GM12878 (cell line): ENCODE results near the gene SLC47A2. TPM values are rescaled to one million over a fixed set of nuclear protein-coding genes. Genes with fewer than 3 reads are reported as not detected.

ENCODE experiments used
- ATAC-seq: fragments of 200-7000 bp; cut with Tn5 transposase; 3 replicates; pipeline ENCODE4 v1.9.1; 2020; ENCODE audit warnings: mild to moderate bottlenecking, moderate library complexity
- BruUV-seq: library from RNA; stranded (reverse); fragments of 400-500 nt; replicated peaks from 2 replicates; lab custom pipeline; 2021; lab: Mats Ljungman, UMichigan
- CTCF ChIA-PET: fragments of 300-600 bp; sonication (Branson Sonifier 250); formaldehyde crosslinking; extraction: SDS; loops from one replicate; lab custom pipeline; 2021; ENCODE audit warnings: inconsistent platforms; lab: Yijun Ruan, JAX
- POLR2A ChIA-PET: fragments of 350-600 bp; formaldehyde crosslinking; extraction: SDS; loops from one replicate; lab custom pipeline; 2021; ENCODE audit warnings: inconsistent platforms; lab: Charles Lee
- RAD21 ChIA-PET: fragments of 300-600 bp; sonication (Branson Sonifier 250); formaldehyde crosslinking; loops from one replicate; lab custom pipeline; 2023; ENCODE audit warnings: antibody characterized with exemption; ENCODE audit not compliant: unreplicated experiment; lab: Charles Lee
- SMC1A ChIA-PET: fragments of 300-600 bp; sonication (Branson Sonifier 250); formaldehyde crosslinking; loops from one replicate; lab custom pipeline; 2023; ENCODE audit not compliant: unreplicated experiment, uncharacterized antibody; lab: Charles Lee
- DNase-seq: peaks from one replicate; pipeline ENCODE4 v3.0.0-alpha.2; 2011; ENCODE audit warnings: low read depth, low spot score
- FAIRE-seq: peaks from 3 replicates; lab custom pipeline; 2011; peaks lifted over from hg19 to GRCh38; lab: Jason Lieb, UNC
- H2AFZ ChIP-seq: 2 replicates; pipeline ENCODE4 v1.6.0; 2011; ENCODE audit warnings: low read depth, low read length, control low read depth; ENCODE audit not compliant: control insufficient read depth
- H3K27ac ChIP-seq: 2 replicates; pipeline ENCODE4 v1.5.1; 2011; ENCODE audit warnings: control low read depth; ENCODE audit not compliant: control insufficient read depth, insufficient read depth
- H3K27me3 ChIP-seq, 2 experiments: replicated peaks in 1 of 2; 2 replicates each; pipeline versions ENCODE4 v1.6.0 to v1.6.1; 2011; ENCODE audit warnings: low read length in 1 of 2; ENCODE audit not compliant: control insufficient read depth in 2 of 2, insufficient read depth in 2 of 2
- H3K36me3 ChIP-seq, 2 experiments: 2 replicates each; pipeline ENCODE4 v1.5.1; 2011; ENCODE audit warnings: low read length in 1 of 2; ENCODE audit not compliant: control insufficient read depth in 2 of 2, insufficient read depth in 2 of 2
- H3K4me1 ChIP-seq: 2 replicates; pipeline ENCODE4 v1.6.1; 2011; ENCODE audit warnings: mild to moderate bottlenecking, low read length, moderate library complexity, mixed read lengths; ENCODE audit not compliant: control insufficient read depth, insufficient read depth
- H3K4me2 ChIP-seq: 2 replicates; pipeline ENCODE4 v1.6.0; 2011; ENCODE audit warnings: control low read depth; ENCODE audit not compliant: control insufficient read depth, insufficient read depth
- H3K4me3 ChIP-seq: fragments of 200-600 bp; sonication (generic); 2 replicates; pipeline ENCODE4 v1.5.1; 2016
- H3K79me2 ChIP-seq: 2 replicates; pipeline ENCODE4 v1.6.0; 2011; ENCODE audit warnings: low read length; ENCODE audit not compliant: control insufficient read depth, insufficient read depth
- H3K9ac ChIP-seq: 2 replicates; pipeline ENCODE4 v1.8.0; 2011; ENCODE audit warnings: low read length, control low read depth, mixed read lengths; ENCODE audit not compliant: control insufficient read depth, insufficient read depth
- H3K9me3 ChIP-seq: replicated peaks from 3 replicates; pipeline ENCODE4 v1.5.1; 2011; ENCODE audit warnings: mild to moderate bottlenecking, low read length; ENCODE audit not compliant: control insufficient read depth, insufficient read depth
- H4K20me1 ChIP-seq: 2 replicates; pipeline ENCODE4 v1.6.0; 2011; ENCODE audit not compliant: control insufficient read depth, insufficient read depth
- BCL3 ChIP-seq: IDR thresholded peaks from 2 replicates; pipeline ENCODE4 v1.6.1; 2011; ENCODE audit warnings: borderline replicate concordance, low read depth, mild to moderate bottlenecking, moderate library complexity, low read length; ENCODE audit not compliant: insufficient read depth, poor library complexity, severe bottlenecking
- CEBPZ ChIP-seq: fragments of 150-350 bp; IDR thresholded peaks from 2 replicates; pipeline ENCODE4 v1.6.1; 2016; ENCODE audit warnings: low read depth, low read length
- MYC ChIP-seq: IDR thresholded peaks from 2 replicates; pipeline ENCODE4 v1.6.1; 2011; ENCODE audit warnings: mild to moderate bottlenecking, low read length, moderate library complexity, inconsistent platforms; ENCODE audit not compliant: insufficient read depth, insufficient replicate concordance, insufficient read length, severe bottlenecking
- NFYA ChIP-seq: IDR thresholded peaks from 2 replicates; pipeline ENCODE4 v1.6.1; 2011; ENCODE audit warnings: low read depth, mild to moderate bottlenecking, low read length, improper control_type of control experiment, borderline replicate concordance
- NR2C2 ChIP-seq: IDR thresholded peaks from 2 replicates; pipeline ENCODE4 v1.6.1; 2011; ENCODE audit warnings: borderline replicate concordance, low read depth; ENCODE audit not compliant: control insufficient read depth, insufficient read length
- NRF1 ChIP-seq: conservative IDR thresholded peaks from 2 replicates; pipeline ENCODE4 v1.6.1; 2011; ENCODE audit warnings: mild to moderate bottlenecking, low read depth, low read length, improper control_type of control experiment
- SMAD5 ChIP-seq: IDR thresholded peaks from 2 replicates; pipeline ENCODE4 v1.6.1; 2016; ENCODE audit warnings: antibody characterized with exemption, low read depth
- SREBF1 ChIP-seq: IDR thresholded peaks from 2 replicates; pipeline ENCODE4 v1.6.1; 2012; ENCODE audit warnings: mild to moderate bottlenecking, low read length
- STAT1 ChIP-seq: fragments of 450-650 bp; conservative IDR thresholded peaks from 2 replicates; pipeline ENCODE4 v1.6.1; 2014; ENCODE audit warnings: antibody characterized with exemption, mild to moderate bottlenecking
- STAT3 ChIP-seq: IDR thresholded peaks from 2 replicates; pipeline ENCODE4 v1.6.1; 2011; ENCODE audit warnings: low read depth, low read length, improper control_type of control experiment
- ZBTB40 ChIP-seq: fragments of 450-650 bp; IDR thresholded peaks from 2 replicates; pipeline ENCODE4 v1.6.1; 2016; ENCODE audit warnings: mild to moderate bottlenecking, moderate library complexity, borderline replicate concordance
- ZZZ3 ChIP-seq: IDR thresholded peaks from 2 replicates; pipeline ENCODE4 v1.6.1; 2011; ENCODE audit warnings: low read depth; ENCODE audit not compliant: control insufficient read depth, insufficient read length
- WGBS: methylation state at CpG from one replicate; pipeline ENCODE4 v1.1.6; 2016; ENCODE audit warnings: low lambda C conversion rate; ENCODE audit not compliant: insufficient replicate concordance, insufficient coverage; ENCODE audit errors: missing lambda C conversion rate; 5-methylcytosine and 5-hydroxymethylcytosine counted together
- in situ Hi-C: fragments of 300-500 bp; cut with MboI; formaldehyde crosslinking; loops from 9 replicates; pipeline ENCODE4 v1.14.3; 2018; ENCODE audit warnings: mixed read lengths
- intact Hi-C: fragments of 100-400 bp; cut with micrococcal nuclease; formaldehyde crosslinking; loops from one replicate; pipeline ENCODE4 v1.14.2; 2022; ENCODE audit not compliant: unreplicated experiment
- polyA plus RNA-seq, 11 experiments: library from polyadenylated mRNA; depleted of rRNA in 4 of 11; unstranded in 6 of 11; stranded (reverse) in 5 of 11; fragments of >200 nt; fragmentation: Nextera tagmentation in 4 of 11; fragmentation: Illumina TruSeq in 1 of 11; extraction: Ambion mirVana in 4 of 11; extraction: Trizol in 1 of 11; gene quantifications; 1 replicate in 1 of 11; 2 replicates in 10 of 11; pipeline versions ENCODE4 v1.2.1 to v1.2.3, GENCODE V29; 2011 to 2016; ENCODE audit warnings: inconsistent platforms in 2 of 11, missing spikeins in 2 of 11, low read depth in 1 of 11
- total RNA-seq, 4 experiments: library from RNA; depleted of rRNA in 3 of 4; stranded (reverse); fragments of >200 nt in 3 of 4; fragmentation: Illumina TruSeq in 1 of 4; extraction: Trizol in 1 of 4; gene quantifications; 2 replicates each; pipeline versions ENCODE4 v1.2.1 to v1.2.3, GENCODE V29; 2013 to 2021
- TF ChIP-seq, protein P1 (sequence below): IDR thresholded peaks from 2 replicates; pipeline ENCODE4 v1.6.1; 2012; ENCODE audit warnings: low read depth, low read length, improper control_type of control experiment

SLC47A2 gene
- total and polyA plus RNA-seq, 10 of the 15 experiments (the other 5 are each of a cell fraction or from before 2014, with no cell fraction given), result not detected

DNA sequence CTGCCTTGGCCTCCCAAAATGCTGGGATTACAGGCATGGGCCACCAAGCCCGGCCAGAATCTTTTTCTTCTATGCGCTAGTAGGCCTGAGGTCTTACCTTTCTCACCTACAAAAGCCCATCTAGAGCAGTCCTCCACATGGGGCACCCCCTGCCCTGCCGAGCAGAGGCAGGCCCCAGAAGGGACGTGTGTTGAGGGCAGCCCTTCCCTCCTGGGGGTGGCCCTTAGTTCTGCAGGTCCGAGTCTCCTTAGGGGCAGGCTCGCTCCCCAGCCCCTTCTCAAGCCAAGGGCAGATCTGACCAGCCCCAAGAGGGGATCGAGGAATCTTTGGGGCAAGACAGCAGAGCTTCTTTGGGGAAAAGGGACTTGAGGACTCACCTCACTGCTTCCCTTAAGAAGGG, 49.6 kb upstream of the SLC47A2 start:
- H3K9me3 ChIP-seq, result no peaks in the 10 kb centered on the region
- RAD21 ChIA-PET, result interaction anchor here (0.9 to 3.2 kb wide), 4 partner anchors 253 to 403 kb away, joined by 3 to 10 read pairs (median 5); partner anchors contain the start of gene B9D1
- no peak overlapping the region for H3K9ac ChIP-seq
- H3K79me2 ChIP-seq, result no peaks in the 10 kb centered on the region
- no peak for DNase-seq
- H3K36me3 ChIP-seq, result no peaks in the 10 kb centered on the region
- H3K4me3 ChIP-seq, result no peak overlapping the region
- H3K27ac ChIP-seq, result no peak overlapping the region
- no peaks in the 10 kb centered on the region for H3K27me3 ChIP-seq
- no peaks in the 10 kb centered on the region for H4K20me1 ChIP-seq
- intact Hi-C loops, result loop anchor here (1.0 to 5.0 kb wide), 3 partner anchors 119 to 403 kb away; partner anchors contain the start of genes ALDH3A2 and B9D1
- H2AFZ ChIP-seq, result no peak overlapping the region
- CTCF ChIA-PET, result interaction anchor here (0.7 to 6.0 kb wide), 7 partner anchors 12 to 254 kb away, joined by 3 to 52 read pairs (median 4); no protein-coding TSS in a partner anchor
- no peak overlapping the region for H3K4me2 ChIP-seq
- H3K4me1 ChIP-seq, result peaks cover 11% of the 10 kb centered on the region
- no peak for ATAC-seq
- no TSS peak for BruUV-seq
- SMC1A ChIA-PET, result interaction anchor here (0.6 to 4.5 kb wide), 6 partner anchors 10 to 410 kb away, joined by 3 to 22 read pairs (median 4); partner anchors contain the start of genes ALDH3A2 and B9D1
- POLR2A ChIA-PET, result no interaction called here
- FAIRE-seq, result no peak
- WGBS, result 47% methylated on average over 7 of the region's 7 CpGs
- in situ Hi-C loops, result loop anchor here (5.0 kb wide), 1 partner anchor 254 kb away; no protein-coding TSS in a partner anchor
- TF ChIP-seq MYC (no peak), STAT3 (no peak), NR2C2 (no peak), BCL3 (no peak), SMAD5 (no peak), NRF1 (no peak), ZZZ3 (no peak), SREBF1 (no peak), STAT1 (no peak), NFYA (no peak), CEBPZ (no peak), ZBTB40 (no peak)
- TF ChIP-seq, protein P1, sequence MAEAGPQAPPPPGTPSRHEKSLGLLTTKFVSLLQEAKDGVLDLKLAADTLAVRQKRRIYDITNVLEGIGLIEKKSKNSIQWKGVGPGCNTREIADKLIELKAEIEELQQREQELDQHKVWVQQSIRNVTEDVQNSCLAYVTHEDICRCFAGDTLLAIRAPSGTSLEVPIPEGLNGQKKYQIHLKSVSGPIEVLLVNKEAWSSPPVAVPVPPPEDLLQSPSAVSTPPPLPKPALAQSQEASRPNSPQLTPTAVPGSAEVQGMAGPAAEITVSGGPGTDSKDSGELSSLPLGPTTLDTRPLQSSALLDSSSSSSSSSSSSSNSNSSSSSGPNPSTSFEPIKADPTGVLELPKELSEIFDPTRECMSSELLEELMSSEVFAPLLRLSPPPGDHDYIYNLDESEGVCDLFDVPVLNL, result no peak
